ENCODE data around the gene TMEM63B.

Gene TMEM63B

GRCh38 chr6:44145839-44146238 lies 18.5 kb downstream of the TMEM63B start:
- DNase-seq = no peak

- no peak for DNase-seq
These were observed 19.3 kb downstream of the TMEM63B start for GRCh38 chr6:44146685-44147084.

GRCh38 chr6:44147256-44147655 lies 19.9 kb downstream of the TMEM63B start:
- no peak for DNase-seq

GRCh38 chr6:44148306-44148705 lies 21.0 kb downstream of the TMEM63B start:
- DNase-seq = no peak

- DNase-seq = no peak
These were observed 22.1 kb downstream of the TMEM63B start for GRCh38 chr6:44149369-44150012.

GRCh38 chr6:44150317-44150917 lies 23.1 kb downstream of the TMEM63B start:
- no peak for DNase-seq

- DNase-seq = peak in 1 of 3 experiments; percentile 45
These were observed 24.2 kb downstream of the TMEM63B start for GRCh38 chr6:44151348-44152108.

GRCh38 chr6:44152109-44152461 lies 24.7 kb downstream of the TMEM63B start:
- DNase-seq = no peak

- DNase-seq = no peak
These were observed 25.2 kb downstream of the TMEM63B start for GRCh38 chr6:44152533-44152932.

- DNase-seq = no peak
These were observed 26.7 kb downstream of the TMEM63B start for GRCh38 chr6:44154067-44154466.

GRCh38 chr6:44156494-44157151 lies 29.3 kb downstream of the TMEM63B start:
- no peak for DNase-seq

- no peak for DNase-seq
These were observed 29.8 kb downstream of the TMEM63B start for GRCh38 chr6:44157152-44157521.

GRCh38 chr6:44158770-44159228 lies 31.4 kb downstream of the TMEM63B start, which contains the start of gene CAPN11:
TSS of gene CAPN11 (plus strand) at chr6:44158820. CDS start at chr6:44158849, 29 bp downstream.
- DNase-seq = no peak

GRCh38 chr6:44161997-44162338 lies 34.6 kb downstream of the TMEM63B start:
- no peak for DNase-seq

- DNase-seq = no peak
These were observed 35.7 kb downstream of the TMEM63B start for GRCh38 chr6:44162876-44163625.

GRCh38 chr6:44166116-44166515 lies 38.8 kb downstream of the TMEM63B start:
- no peak for DNase-seq

GRCh38 chr6:44166591-44167184 lies 39.3 kb downstream of the TMEM63B start:
- no peak for DNase-seq

- DNase-seq = no peak
These were observed 40.2 kb downstream of the TMEM63B start for GRCh38 chr6:44167567-44167966.

GRCh38 chr6:44169154-44169553 lies 41.8 kb downstream of the TMEM63B start:
- no peak for DNase-seq

GRCh38 chr6:44169886-44170570 lies 42.7 kb downstream of the TMEM63B start:
- DNase-seq = no peak

GRCh38 chr6:44171899-44172546 lies 44.7 kb downstream of the TMEM63B start:
- DNase-seq = no peak
